Activated T-cell treated with anti-CD3 and anti-CD28 coated beads, Interleukin-2, amount 50 U/mL, for 48 hours (primary cell): ENCODE measurements around the gene HSPA14.
A peak's percentile ranks its signal among the peaks of the same experiment; 100 is the strongest.
"Not testable (repeated sequence)": the region's sequence is repeated elsewhere in the genome, so short reads cannot be mapped to it uniquely, and the experiment has no call there.

Source experiments
- DNase-seq, 2 experiments: peaks; one replicate each; pipeline ENCODE4 v3.0.0-alpha.2; 2020

HSPA14 gene

DNA sequence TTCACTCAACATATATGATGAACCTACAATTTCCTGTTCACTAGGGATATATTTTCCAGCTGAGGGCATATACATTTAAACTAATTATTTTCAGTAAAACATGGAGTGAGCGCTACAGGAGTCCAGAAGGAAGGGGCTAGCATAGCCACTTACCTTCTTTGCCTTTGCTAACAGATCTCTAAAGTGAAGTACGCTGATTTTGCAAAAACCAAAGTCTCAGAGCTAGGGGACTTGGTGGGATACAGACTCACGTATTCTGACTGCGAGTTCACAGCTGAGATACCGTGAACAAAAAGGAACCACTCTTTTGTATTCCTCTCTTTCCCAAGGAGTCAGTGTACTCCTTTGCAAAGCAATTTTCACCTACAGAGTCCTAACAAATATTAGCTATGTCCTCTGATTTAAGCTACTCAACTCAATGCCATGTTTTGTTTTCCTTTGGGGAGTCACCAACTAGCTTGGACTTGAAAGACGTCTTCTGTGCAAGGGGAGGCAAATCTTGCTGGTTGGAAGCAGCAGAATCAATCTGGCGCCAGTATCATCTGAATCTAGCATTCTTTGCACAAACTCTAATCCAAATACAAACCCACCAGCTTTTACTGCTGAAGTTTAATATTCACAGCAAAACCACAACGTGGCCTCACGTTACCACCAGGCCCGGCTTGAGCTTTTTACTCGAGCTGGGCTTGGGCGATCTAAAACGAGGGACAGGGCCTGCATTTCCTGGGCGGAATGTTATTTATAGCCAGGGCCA lies 926 bp upstream of the HSPA14 start:
- DNase-seq, result no peak

DNA sequence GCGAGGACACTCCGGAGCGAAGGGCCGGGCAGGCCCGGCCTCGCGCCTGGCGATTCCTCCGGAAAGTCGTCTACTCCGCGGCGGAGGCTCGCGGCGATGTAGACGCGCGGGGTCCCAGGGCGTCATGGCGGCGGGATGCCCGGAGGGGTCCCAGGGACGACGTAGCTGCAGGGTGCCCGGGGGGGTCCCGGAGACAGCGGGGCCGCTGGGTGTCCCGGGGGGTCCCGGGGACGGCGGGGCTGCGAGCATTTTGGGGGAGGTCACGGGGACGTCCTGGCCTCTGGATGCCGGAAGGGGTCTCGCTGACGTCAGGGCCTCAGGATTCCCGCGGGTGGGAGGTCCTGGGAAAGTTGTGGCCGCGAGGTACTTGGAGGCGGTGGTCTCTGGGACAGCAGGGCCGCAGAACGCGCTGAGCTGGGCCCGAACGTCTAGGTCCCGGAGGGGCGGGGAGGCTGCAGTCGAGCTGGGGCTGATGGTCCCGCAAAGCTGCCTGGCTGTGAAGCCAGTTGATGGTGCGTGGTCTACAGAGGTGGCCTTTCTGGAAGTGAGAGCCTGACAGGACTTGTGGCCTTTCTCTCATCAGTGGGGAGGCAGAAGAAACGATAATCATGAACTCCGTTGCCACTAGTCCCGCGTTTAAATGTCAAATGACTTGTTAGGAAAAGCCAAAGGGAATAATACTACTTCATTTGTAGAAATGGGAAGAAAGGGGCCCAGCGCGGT lies 637 bp downstream of the HSPA14 start:
- DNase-seq, result peak; percentile 39 to 46

DNA sequence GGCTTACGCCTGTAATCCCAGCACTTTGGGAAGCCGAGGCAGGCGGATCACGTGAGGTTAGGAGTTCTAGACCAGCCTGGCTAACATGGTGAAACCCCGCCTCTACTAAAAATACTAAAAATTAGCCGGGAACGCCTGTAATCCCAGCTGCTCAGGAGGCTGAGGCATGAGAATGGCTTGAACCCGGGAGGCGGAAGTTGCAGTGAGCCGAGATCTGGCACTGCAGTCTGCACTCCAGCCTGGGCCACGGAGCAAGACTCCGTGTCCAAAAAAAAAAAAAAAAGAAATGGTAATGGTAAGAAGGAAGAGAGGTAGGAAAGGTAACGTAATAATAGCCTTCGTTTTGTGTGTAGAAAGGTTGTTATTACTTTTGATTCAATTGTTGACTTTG lies 1.2 kb downstream of the HSPA14 start:
- DNase-seq, result peak in 1 of 2 experiments; percentile 26

DNA sequence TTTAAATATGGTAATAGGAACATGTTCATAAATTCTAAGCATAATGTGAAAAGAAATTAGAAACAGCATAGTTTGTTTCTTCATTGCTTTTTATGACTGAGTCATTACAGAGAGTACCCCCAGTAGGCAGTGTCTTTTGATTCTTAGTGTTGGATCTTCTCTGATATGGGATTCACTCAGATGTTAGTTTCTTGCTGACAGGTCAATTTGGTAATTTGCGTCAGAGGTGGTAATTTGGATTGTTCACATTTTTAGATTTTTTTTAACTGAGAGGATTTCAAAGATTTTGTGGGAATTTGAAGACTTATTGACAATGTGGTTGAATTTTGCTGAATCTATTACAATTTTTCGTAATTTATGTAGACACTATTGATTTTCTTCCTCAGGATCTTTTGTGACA lies 2.1 kb downstream of the HSPA14 start:
- DNase-seq, result no peak

DNA sequence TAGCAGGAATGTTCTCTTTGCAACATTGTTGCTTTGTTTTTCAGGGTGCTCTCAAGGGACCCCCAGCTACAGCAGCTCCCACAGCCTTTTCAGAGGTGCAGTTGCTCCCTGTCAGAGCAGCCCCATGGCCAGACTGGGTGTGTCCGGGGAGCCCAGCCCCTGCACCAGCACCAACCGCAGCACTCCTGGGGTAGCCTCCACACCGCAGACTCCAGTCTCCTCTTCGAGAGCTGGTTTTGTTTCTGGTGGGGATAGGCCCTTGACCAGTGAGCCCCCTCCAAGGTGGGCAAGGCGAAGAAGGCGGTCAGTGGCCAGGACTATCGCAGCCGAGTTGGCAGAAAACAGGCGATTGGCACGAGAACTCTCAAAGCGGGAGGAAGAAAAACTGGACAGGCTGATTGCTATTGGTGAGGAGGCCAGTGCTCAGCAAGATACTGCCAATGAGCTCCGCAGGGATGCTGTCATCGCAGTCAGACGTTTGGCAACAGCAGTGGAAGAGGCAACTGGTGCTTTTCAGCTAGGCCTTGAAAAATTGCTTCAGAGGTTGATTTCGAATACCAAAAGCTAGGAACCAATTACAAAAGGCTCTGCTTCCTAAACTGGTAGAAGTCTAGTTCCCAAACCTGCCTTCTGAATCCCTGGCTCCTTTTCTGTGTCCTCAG lies 5.4 kb downstream of the HSPA14 start:
- DNase-seq, result no peak

DNA sequence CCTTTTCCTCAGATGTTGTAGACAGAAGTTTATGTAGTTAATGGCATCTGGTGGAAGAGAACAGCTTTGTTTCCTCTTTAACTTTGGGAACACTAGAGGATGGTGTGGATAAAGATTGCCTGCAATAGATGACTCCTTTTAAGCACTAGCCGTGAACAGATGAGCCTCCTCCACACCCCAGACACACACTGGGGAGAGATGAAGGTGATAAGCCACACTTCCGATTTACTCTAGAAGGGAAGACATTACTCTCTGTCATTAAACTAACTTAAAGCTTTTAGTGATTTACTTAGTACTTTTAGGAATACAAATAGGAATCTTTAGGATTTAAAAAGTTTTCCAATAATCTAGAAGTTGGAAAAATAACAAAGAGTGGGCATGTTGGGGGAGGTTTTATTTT lies 6.8 kb downstream of the HSPA14 start:
- DNase-seq, result no peak

DNA sequence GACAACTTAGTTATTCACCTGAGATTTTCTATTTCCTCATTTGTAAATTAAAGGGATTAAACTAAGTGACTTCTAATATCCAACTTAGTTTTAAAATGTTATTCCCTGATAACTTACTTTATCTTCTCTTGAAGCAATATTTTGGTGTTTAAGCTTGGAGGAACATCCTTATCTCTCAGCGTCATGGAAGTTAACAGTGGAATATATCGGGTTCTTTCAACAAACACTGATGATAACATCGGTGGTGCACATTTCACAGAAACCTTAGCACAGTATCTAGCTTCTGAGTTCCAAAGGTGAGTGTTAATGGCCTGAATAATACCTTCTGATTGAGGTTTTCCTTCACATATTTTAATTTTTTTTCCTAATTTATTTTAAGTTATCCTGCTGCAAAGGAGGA lies 14.1 kb downstream of the HSPA14 start:
- DNase-seq, result no peak

DNA sequence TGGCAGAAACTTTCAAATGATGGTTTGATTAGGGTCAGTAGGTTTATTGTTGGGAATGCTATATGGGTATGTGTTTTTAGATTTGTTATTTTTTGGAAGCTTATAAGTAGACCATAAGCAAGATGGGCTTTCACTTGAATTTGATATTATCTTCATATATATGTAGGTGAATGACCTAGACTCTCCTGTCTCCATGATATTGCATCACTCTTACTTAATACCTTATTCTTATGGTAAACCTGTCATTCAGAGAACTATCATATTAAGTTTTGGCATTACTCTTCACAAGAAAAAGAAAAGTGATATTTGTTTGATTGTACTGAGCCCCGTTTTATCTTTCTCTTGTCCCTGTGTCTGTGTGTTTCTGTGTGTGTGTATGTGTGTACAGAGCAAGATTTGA lies 17.3 kb downstream of the HSPA14 start:
- no peak for DNase-seq

DNA sequence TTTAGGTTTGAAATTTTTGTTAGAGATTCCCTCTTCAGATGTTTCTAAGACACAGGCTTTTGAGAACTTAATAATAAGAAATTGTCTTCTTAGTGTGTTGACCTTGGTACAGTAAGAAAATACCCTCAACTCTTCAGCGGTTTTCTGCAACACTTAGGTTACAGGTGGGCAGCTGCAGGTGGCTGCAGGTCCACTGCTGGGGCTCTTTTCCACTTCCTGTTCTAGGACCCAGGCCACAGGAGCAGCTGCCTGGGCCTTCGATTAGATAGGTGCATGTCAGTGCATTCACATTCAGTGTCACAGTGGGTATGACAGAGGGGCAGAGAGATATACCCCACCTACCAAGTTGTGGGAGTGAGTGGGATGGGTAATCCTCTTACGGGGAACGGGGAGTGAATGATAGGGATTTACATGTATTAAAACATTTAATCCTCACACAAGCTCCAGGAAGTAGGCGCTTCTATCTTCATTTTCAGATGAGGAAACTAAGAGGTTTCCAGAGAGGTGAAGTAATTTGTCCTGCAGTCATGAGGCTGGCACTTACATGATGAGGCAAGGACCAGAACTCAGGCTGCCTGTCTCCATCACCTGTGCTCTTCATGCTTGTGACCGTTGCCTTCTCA lies 20.3 kb downstream of the HSPA14 start:
- no peak for DNase-seq

DNA sequence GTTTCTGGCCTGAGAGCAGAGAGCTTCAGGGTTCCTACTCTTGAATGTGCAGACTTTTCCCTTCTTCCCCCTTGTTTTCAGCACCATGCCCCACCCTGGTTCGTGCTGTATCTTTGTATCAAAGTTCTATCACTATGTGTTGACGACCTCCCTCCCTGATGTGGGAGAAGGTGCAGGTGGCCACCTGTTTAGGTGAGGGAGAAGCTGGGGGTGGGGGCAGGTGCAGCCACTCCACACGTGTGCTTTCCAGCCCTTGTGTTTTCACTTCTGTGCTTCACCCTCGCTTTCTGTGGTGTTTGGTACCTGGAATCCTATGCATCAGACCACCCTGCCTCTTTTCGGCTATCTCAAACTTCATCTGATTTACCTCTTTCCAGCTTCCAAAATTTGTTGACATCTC lies 20.9 kb downstream of the HSPA14 start:
- no peak for DNase-seq

DNA sequence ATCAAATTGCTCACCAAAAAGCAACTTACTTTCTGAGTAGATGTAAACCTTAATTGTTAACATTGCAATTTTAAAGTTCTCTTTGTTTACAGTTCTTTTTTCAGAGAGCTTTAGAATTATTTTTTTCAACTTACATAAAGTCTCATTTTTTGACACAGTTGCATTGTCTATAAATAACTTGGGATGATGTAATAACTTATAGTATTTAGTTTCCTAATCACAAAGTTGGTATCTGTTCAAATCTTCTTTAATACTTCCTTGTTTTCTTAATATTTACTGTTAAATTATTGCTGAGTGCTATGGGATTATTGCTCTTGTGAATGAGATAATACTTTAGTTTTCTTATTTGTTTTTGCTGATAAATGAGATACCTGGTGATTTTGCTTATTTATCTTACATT lies 21.7 kb downstream of the HSPA14 start:
- DNase-seq, result no peak

DNA sequence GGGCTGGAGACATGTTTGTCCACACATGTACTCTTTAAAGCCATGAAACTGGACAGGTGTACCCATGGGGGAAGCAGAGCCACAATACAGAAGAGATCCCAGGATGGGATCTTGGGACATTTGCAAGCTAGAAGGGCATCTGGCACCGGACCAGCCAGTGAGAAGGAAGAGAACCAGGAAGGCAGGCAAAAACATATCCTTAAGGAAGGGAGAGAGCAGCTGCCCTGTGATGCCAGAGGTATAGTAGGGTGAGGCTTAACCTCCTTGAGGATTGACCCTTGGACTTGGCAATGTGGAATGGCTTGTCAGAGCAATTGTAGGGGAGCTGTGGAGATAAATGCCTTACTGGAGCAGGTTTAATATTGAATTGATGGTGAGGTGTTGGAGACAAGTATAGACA lies 22.7 kb downstream of the HSPA14 start:
- no peak for DNase-seq

DNA sequence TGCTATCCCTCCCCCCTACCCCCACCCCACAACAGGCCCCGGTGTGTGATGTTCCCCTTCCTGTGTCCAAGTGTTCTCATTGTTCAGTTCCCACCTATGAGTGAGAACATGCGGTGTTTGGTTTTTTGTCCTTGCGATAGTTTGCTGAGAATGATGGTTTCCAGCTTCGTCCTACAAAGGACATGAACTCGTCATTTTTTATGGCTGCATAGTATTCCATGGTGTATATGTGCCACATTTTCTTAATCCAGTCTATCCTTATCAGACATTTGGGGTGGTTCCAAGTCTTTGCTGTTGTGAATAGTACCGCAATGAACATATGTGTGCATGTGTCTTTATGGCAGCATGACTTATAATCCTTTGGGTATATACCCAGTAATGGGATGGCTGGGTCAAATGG lies 26.4 kb downstream of the HSPA14 start:
- not testable (repeated sequence) for DNase-seq

DNA sequence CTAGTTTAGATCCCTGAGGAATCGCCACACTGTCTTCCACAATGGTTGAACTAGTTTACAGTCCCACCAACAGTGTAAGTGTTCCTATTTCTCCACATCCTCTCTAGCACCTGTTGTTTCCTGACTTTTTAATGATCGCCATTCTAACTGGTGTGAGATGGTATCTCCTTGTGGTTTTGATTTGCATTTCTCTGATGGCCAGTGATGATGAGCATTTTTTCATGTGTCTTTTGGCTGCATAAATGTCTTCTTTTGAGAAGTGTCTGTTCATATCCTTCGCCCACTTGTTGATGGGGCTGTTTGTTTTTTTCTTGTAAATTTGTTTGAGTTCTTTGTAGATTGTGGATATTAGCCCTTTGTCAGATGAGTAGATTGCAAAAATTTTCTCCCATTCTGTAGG lies 26.8 kb downstream of the HSPA14 start:
- not testable (repeated sequence) for DNase-seq

DNA sequence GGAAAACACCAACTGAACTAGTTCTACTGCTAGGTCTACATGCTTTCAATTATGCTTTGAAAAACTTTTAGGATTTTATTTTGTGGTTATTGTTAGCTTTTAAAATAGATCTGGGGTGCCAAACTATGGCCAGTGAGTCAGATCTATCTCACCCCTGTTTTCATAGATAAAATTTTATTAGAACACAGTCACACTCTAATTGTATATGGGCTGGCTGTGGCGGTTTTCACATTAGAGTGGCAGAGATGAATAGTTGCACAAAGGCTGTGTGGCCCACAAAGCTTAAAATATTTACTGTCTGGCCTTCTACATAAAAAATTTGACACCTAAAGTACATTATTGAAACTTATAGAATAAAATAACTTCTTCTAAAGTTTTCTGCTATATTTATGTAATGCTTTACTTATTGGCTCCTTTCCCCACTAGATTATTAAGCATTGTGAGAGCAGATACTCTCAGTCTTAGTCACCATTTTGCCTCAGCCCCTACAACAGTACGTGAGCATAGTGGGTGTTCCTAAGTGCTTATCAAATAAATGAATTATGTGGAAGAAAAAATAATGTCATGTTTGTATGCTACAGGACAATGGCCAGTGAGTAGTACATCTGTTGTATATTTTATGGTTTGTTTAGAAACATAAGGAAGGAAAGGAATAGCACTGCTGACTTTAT lies 35.1 kb downstream of the HSPA14 start:
- no peak for DNase-seq

DNA sequence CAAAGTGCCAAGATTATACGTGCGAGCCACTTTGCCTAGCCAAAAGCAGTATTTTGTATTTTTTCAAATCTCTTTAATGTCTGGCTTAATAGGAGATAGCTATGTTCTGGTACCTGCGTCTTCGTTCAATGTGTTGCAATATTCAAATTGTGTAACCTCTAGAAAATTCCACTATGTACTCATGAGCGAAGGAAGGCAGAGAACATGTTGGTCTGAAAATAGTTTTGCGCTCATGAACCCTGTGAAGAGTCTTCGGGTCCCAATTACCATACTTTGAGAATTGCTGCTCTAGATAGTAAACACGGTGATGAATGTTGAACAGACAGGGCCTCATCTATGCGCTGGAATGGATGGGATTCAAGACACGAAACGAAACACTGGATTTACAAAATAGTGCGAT lies 37.8 kb downstream of the HSPA14 start:
- DNase-seq, result no peak

DNA sequence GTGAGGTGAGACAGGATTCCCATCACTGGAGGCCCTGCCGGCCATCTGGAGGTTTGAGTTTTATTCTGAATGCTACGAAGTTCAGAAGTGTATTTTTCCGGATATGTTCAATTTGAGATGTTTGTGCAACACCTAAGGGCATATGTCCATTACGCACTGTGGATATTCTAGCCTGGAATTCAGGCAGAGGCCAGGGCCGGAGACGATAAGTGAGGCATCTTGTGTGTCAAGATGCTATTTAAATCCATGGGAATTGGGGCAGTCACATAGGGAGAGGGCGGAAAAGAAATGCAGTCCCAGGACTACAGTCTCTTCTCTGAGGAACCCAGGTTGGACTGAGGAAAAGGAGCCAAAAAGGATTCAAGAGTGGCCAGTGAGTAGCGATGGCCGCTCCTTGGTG lies 38.7 kb downstream of the HSPA14 start:
- no peak for DNase-seq

DNA sequence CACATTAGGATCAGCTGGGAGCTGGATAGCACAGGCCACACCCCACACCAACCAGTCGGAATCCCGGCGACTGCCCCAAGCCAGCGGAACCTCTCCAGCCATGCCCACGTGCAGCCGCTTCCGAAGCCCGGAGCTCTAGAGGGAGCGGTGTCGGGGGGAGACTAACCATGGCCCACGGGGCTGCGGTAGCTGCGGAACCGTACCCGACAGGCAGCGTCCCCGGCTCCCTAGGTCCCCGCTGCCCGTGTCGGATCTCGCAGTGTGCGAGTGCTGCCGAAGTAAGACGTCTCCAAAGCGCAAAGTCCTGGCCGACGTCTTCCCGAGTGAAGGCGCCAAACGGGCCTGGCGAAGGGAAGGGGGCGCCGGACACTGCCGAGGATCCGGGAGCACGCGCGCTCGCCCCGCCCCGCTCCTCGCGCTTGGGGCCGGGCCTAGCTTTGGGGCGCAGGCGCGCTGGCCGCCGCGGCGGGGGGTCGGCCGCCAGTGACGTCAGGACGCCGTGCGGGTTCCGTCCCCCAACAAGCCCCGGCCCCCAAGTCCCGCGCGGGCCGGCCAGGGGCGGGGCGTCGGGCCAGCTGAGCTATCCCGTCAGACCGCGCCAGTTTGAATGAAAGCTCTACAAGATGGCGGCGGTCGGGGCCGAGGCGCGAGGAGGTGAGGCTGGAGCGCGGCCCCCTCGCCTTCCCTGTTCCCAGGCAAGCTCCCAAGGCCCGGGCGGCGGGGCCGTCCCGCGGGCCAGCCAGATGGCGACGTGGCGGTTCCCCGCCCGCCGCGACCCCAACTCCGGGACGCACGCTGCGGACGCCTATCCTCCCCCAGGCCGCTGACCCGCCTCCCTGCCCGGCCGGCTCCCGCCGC lies 40.4 kb downstream of the HSPA14 start, which contains the start of gene SUV39H2:
Gene SUV39H2 (plus strand): TSS at position 601 of the 858 bp plus-strand sequence. CDS start 23 bp downstream, at position 624.
- peak; percentile 95 to 96 for DNase-seq

DNA sequence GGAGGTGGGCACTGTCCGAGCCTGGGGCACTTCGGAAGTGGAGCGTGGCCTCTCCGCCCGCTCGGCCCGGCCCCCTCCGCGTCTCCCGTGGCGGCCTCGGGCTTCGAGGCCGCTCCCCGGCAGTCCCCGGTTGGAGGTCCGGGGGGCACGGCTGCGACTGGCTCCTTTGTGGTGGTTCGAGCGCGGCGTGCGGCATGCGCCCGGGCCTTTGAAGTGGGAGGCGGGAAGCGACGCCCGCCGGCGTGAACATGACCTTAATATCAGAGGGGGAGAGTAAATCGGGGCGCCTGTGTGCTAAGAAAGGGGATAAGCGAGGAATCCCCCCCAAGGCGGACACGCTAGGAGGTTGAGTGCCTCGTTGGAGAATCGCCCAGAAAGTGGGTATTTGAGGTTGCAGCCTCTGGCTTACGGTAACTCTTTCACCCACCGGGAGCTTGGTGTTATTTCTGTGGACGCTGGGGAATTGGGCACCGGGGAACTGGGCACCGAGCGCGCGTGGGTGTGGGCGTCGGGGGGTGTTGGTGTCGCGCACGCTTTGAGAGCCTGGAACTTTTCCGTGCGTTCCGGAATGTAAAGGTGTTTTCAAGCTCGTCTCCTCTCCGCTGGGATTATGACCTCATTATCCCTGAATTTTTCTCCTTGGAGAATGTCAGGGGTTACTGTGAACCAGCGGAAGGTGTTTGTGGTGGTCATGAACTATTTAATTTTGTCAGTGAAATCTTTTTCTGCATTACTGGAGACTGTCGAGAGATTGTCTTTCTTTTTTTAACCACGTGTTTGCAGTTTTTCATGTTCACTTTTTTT lies 41.2 kb downstream of the HSPA14 start:
- peak; percentile 60 to 61 for DNase-seq

DNA sequence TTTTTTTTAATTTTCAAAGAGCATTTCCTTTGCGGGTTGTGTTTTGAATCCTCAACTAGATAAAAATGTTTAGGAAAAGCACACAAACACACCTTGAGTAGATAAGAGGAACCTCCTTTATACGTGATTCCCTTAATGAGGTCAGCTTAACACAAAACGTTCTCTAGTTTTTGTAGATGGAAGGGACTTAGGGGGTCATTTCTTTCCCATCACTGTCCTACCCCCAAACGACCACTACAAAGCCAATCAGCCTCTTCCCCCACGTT lies 41.8 kb downstream of the HSPA14 start:
- DNase-seq, result no peak

DNA sequence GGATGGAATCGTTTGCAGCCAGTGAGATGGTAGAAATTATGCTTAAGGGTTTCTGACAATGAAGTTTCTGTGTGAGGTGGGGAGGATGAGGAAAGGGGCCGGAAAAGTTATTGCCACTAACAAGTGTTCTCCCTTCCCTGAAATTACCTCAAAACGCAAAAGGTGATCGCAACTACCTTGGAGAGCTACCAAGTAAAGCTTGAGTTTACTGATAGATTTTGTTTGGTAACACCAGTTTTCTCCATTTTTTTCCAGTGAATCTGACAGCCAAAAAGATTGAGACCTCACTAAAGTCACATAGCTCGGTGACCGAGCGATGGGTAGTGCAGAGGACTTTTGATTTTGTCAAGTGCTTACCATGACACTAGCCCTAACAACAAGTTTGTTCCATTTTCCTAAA lies 42.1 kb downstream of the HSPA14 start:
- DNase-seq, result no peak
